NT2/D1 (cell line): Measurements from ENCODE around the gene PSRC1.
"Not testable (repeated sequence)": the region's sequence is repeated elsewhere in the genome, so short reads cannot be mapped to it uniquely, and the experiment has no call there.

ENCODE experiments used
- DNase-seq: peaks from one replicate; pipeline ENCODE4 v3.0.0-alpha.2; 2011; ENCODE audit warnings: low read depth, low spot score
- H3K27me3 ChIP-seq: 2 replicates; pipeline ENCODE4 v1.6.0; 2011; ENCODE audit warnings: mild to moderate bottlenecking; ENCODE audit not compliant: insufficient read length, insufficient read depth
- H3K36me3 ChIP-seq: 2 replicates; pipeline ENCODE4 v1.6.1; 2011; ENCODE audit warnings: mild to moderate bottlenecking, low read length, mixed read lengths; ENCODE audit not compliant: insufficient read depth, insufficient read length
- H3K4me1 ChIP-seq: 2 replicates; pipeline ENCODE4 v1.5.1; 2011; ENCODE audit not compliant: insufficient read depth, insufficient read length
- H3K4me3 ChIP-seq: 2 replicates; pipeline ENCODE4 v1.5.1; 2011; ENCODE audit warnings: low read depth; ENCODE audit not compliant: insufficient read length
- H3K9ac ChIP-seq: 2 replicates; pipeline ENCODE4 v1.6.0; 2011; ENCODE audit warnings: low read depth; ENCODE audit not compliant: insufficient read length
- H3K9me3 ChIP-seq: 2 replicates; pipeline ENCODE4 v1.5.1; 2011; ENCODE audit warnings: mild to moderate bottlenecking, low read length; ENCODE audit not compliant: insufficient read depth
- SUZ12 ChIP-seq: IDR thresholded peaks from 2 replicates; pipeline ENCODE4 v1.6.1; 2011; ENCODE audit not compliant: insufficient read length, insufficient read depth; ENCODE audit errors: extremely low read depth
- YY1 ChIP-seq: IDR thresholded peaks from 2 replicates; pipeline ENCODE4 v1.6.1; 2011; ENCODE audit not compliant: insufficient read length, insufficient read depth
- ZNF274 ChIP-seq: IDR thresholded peaks from 2 replicates; pipeline ENCODE4 v1.6.1; 2011; ENCODE audit warnings: mild to moderate bottlenecking, low read depth, low read length

The PSRC1 gene

DNA sequence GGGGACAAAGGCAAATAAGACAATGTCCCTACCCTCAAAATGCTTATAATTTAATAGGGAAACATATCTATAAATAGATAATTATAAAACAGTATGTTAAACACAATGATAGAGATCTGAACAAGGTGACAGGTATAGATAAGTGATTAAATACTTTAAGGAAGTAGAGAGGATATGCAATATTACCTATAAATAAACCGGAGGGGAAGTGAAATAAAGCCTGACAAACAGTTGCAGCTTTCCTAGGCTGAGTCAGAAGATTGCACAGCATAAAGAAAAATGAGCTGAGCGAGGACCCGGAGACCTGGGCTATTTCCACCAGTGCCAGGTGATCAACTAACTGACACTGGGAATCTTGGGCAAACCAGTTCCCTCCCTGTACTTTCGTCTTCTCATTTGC is 11.5 kb upstream of the PSRC1 start:
- H3K27me3 ChIP-seq = no peaks in the 10 kb centered on the region
- peaks cover 5% of the 10 kb centered on the region for H3K4me1 ChIP-seq
- TF ChIP-seq SUZ12 (no peak), YY1 (no peak), ZNF274 (no peak)
- no peak for DNase-seq
- no peak overlapping the region for H3K9ac ChIP-seq
- no peaks in the 10 kb centered on the region for H3K36me3 ChIP-seq
- H3K9me3 ChIP-seq = no peaks in the 10 kb centered on the region
- H3K4me3 ChIP-seq = no peak overlapping the region

DNA sequence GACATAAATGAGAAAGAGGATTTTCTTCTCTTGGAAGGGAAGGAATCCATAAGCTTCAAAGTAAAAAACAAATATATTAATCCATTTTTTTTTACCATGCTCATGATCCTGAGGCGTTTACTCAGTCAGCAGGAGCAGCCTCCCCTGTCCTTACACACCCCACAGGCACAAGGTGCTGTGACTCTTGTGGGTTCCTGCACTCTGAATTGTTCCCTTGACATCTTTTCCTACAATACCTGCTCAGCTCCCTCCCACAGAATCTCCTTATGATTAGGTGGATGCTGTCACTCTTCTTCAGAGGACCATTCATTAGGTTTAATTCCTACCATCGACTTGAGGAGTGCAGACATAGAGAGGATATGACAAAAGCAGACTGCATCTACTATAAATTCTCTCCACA is 10.1 kb upstream of the PSRC1 start:
- no peaks in the 10 kb centered on the region for H3K9me3 ChIP-seq
- no peak for TF ChIP-seq YY1
- TF ChIP-seq ZNF274 = no peak
- TF ChIP-seq SUZ12 = no peak

DNA sequence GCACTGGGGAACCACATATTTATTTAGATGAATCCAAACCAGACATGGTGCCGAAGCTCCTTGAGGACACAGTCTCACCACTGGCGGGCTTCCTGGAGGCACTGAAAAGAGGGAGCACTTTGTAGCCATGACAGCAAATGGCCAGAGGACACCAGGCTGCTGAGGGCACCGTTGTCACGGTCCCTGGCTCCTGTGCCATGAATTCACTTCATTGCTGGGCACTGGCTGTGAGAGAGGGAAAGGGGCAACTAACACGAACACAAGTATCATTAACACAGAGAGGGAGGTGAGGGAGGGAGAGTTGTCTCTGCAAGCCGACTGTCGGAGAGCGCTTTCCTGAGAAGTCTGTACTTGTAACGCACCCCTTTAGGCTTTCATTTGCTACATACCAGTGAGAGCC is 9.4 kb upstream of the PSRC1 start:
- Histone ChIP-seq H3K9me3 (no peaks in the 10 kb centered on the region), H3K4me3 (no peak overlapping the region), H3K9ac (no peak overlapping the region), H3K4me1 (peaks cover 3% of the 10 kb centered on the region), H3K36me3 (no peaks in the 10 kb centered on the region), H3K27me3 (no peaks in the 10 kb centered on the region)
- DNase-seq = no peak
- no peak for TF ChIP-seq ZNF274
- no peak for TF ChIP-seq SUZ12
- no peak for TF ChIP-seq YY1

More for the DNA sequence above, 10.1 kb upstream of the PSRC1 start:
- no peak for DNase-seq
- no peak overlapping the region for H3K9ac ChIP-seq
- no peaks in the 10 kb centered on the region for H3K36me3 ChIP-seq
- H3K27me3 ChIP-seq = no peaks in the 10 kb centered on the region
- H3K4me3 ChIP-seq = no peak overlapping the region
- H3K4me1 ChIP-seq = peaks cover 3% of the 10 kb centered on the region

DNA sequence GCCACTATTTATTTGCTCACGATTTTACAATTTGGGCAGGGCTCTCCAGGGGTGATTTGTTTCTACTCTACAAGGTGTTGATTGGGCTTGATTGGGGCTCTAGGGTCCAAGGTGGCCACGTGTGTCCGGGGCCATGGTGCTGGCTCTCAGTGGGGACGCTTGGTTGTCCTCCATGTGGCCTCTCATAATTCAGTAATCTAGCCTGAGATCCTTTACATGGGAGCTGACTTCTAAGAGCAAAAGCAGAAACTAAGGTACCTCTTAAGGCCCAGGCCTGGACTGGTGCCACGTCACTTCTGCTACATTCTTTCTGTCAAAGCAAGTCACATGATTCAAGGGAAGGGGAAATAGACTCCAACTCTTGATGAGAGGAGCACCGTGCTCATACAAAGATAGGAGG is 8.1 kb upstream of the PSRC1 start:
- Histone ChIP-seq H3K27me3 (no peaks in the 10 kb centered on the region), H3K4me1 (peaks cover 3% of the 10 kb centered on the region), H3K9me3 (no peaks in the 10 kb centered on the region), H3K4me3 (no peak overlapping the region), H3K36me3 (no peaks in the 10 kb centered on the region), H3K9ac (no peak overlapping the region)
- DNase-seq = no peak
- TF ChIP-seq ZNF274 (no peak), SUZ12 (no peak), YY1 (no peak)

DNA sequence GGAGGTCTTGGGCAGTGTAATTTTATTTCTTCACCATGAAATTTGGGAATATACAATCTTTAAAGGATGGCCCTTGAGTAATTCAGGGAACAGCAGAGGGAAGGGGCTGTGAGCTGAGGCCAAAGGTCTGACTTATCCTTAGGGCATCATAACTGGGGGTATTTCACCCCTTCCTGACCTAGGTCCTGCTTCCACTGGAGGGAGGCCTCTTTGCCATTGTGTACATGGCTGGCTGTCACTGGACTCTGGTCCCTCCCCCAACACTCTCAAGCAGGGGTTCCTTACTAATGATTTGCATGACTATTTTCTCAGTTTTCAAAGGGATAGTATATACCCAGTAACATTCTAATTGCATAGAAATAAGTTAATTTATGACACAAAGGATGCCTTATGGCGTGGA is 7.2 kb upstream of the PSRC1 start:
- H3K4me3 ChIP-seq = no peak overlapping the region
- H3K9me3 ChIP-seq = no peaks in the 10 kb centered on the region
- H3K36me3 ChIP-seq = no peaks in the 10 kb centered on the region
- peaks cover 3% of the 10 kb centered on the region for H3K4me1 ChIP-seq
- no peak for DNase-seq
- no peaks in the 10 kb centered on the region for H3K27me3 ChIP-seq
- TF ChIP-seq SUZ12 = no peak
- no peak for TF ChIP-seq ZNF274
- TF ChIP-seq YY1 = no peak
- no peak overlapping the region for H3K9ac ChIP-seq

DNA sequence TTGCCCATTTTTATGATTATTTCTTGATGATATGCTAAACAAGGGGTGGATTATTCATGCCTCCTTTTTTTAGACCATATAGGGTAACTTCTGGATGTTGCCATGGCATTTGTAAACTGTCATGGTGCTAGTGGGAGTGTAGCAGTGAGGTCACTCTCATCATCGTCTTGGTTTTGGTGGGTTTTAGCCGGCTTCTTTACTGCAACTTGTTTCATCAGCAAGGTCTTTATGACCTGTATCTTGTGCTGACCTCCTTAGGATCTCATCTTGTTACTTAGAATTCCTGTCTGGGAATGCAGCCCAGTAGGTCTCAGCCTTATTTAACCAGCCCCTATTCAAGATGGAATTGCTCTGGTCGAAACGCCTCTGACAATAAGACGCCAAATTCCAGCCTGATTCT is 3.8 kb upstream of the PSRC1 start:
- not testable (repeated sequence) for H3K4me1 ChIP-seq, H3K9me3 ChIP-seq, DNase-seq

DNA sequence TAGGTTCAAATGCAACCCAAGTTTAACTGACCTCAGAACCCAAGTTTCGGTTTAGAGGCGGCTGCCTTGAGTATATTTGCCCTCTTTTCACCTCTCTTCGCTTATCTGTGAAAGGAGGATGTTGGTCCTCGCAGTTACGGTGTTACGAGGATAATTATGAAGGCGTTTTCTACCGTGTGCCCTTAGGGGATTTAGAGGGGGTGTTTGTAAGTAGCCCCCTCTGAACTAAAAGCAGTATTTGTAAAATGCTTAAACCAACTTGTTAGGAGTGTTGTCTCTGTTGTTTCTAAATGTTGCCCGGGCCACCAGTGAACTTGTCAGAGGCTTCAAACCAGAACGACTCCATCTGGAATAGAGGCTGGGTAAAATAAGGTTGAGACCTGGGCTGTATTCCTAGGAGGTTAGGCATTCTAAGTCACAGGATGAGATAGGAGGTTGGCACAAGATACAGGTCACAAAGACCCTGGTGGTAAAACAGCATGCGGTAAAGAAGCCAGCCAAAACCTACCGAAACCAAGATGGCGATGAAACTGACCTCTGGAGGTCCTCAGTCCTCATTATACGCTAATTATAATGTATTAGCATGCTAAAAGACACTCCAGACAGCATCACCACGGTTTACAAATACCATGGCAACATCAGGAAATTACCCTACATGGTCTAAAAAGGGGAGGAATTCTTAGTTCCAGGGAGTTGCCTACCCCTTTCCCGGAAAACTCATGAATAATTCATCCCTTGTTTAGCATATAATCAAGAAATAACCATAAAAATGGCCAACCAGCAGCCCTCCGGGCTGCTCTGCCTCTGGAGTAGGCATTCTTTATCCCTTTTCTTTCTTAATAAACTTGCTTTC is 1.0 kb upstream of the PSRC1 start:
- TF ChIP-seq YY1 (no peak), ZNF274 (no peak), SUZ12 (no peak)
- H3K9me3 ChIP-seq = no peaks in the 10 kb centered on the region
- DNase-seq = no peak
- peak overlapping the region; percentile 69 for H3K9ac ChIP-seq
- H3K27me3 ChIP-seq = no peaks in the 10 kb centered on the region
- H3K36me3 ChIP-seq = peaks cover 26% of the 10 kb centered on the region
- H3K4me3 ChIP-seq = peak overlapping the region; percentile 83
- peaks cover 9% of the 10 kb centered on the region for H3K4me1 ChIP-seq

More for the DNA sequence above, 3.8 kb upstream of the PSRC1 start:
- not testable (repeated sequence) for H3K36me3 ChIP-seq, H3K9ac ChIP-seq, H3K4me3 ChIP-seq, H3K27me3 ChIP-seq

DNA sequence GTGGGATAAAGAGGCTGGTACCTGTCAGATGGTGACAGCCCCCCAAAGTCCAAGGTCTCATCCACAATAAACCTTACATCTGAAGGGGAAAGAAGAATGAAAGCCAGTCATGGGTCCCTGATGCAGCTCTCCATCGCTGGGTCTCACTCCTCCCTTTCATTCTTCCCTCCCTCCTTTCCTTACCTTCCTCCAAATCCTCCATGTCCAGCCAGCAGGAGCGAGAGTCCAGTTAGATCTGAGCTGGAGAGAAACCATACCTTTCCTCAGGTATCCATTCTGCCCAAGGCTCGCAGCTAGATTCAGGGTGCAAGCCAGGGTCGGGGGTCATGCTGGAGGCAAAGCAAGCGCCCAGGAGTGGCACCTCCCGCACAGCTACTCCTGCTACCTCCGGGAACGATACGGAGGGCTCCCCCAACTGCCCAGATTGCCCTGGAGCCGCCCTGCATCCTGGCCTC is 421 bp downstream of the PSRC1 start:
- Histone ChIP-seq H3K27me3 (no peaks in the 10 kb centered on the region), H3K9me3 (no peaks in the 10 kb centered on the region), H3K36me3 (peaks cover 40% of the 10 kb centered on the region), H3K4me1 (peaks cover 9% of the 10 kb centered on the region), H3K9ac (peak overlapping the region; percentile 69), H3K4me3 (peak overlapping the region; percentile 83)
- no peak for DNase-seq
- no peak for TF ChIP-seq SUZ12
- no peak for TF ChIP-seq YY1
- no peak for TF ChIP-seq ZNF274
